ENCODE results near the gene SCO1.

- no peak for TF ChIP-seq EZH2 (IDR thresholded peaks at IDR 0.05; ENCODE audit: borderline replicate concordance, low read length)
- TF ChIP-seq CTCF (IDR thresholded peaks at IDR 0.05; ENCODE audit: low read length) = no peak
Observed at GRCh38 chr17:10733666-10734065, 36.3 kb upstream of the SCO1 start.
